ENCODE results near the gene PLXND1.

Gene PLXND1

DNA sequence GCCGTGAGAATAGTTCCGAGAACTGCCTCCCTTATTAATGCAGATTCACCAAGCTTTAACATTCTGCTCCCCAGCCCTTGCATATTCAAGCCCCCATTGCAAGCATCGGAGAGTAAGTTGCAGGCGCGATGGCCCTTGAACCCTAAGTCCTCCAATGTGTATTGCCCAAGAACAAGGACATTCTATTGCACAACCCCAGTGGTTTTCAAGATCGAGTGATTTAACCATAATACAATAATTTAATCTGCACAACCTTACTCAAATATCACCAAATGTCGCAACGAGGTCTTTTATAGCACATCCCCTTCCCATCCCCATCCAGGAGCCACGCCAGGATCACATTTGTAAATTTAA, 21.7 kb upstream of the PLXND1 start:
- DNase-seq, result no peak

DNA sequence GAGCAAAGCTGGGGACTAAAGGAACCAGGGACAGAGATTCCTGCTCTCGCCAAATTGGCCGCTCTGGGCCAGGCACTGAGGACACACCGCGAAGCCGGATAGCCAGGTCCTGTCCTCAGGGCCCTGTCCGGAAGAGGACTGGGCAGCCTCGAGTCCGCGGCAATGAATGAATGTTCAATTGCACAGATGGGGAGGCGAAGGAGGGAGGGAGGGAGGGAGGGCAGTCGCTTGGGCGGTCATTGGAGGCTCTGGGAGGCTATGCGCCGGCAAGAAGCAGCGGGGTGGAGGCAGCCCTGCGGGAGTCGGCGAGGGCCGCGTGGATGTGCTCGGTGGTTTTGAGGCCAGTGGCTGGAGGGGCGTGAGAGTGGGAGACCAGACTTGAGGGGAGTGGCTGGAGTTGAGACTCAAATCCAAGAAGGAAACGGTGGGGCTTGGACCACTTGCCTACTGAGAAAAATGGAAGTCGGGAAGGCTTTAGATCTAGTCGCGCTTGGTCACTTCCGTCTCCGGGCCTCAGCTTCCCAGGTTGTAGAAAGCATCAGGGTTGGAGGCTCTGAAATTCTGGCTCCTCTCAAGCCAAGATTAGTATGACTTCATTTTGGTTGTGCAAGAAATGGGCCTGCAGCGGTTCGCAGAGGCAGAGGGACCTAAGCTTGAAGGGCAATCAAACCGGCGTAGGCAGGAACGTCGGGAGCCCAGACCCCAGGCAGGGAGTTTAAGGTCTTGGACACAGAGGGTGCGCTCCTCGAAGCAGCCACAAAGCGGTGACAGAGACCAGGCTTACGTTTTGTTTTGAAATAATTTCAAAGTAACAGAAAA, 21.1 kb upstream of the PLXND1 start:
- peak in 12 of 14 donors; percentile 55 to 83 (median 76) for DNase-seq

DNA sequence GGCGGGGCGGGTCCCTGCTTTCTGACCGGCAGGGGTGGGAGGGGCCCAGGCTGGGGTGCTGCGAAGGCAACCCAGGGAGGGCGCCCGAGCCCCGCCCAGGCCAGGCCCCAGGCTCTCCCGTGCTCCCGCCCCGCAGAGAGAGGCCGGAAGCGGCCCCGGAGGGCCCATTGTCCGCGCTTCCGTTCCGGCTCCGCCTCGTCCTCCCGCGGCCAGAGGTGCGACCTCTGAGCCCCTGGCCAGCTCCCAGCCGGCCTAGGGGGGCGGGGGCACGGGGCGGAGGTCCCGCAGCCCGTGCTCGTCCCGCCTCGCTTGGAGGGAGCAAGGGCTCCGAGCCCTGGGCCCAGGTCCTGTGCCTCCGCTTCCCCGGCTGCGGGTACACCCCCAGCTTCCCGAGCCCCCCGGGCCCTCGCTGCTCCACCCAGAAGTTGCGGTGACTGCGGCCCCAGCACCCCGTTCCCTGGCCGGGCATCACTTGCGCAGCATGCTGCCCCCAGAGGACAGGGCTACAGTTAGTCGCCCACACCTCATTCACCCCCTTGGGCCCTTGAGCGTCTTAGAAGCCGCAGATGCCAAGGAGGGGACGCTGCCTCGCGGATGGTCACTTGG, 20.4 kb upstream of the PLXND1 start:
- peak in 12 of 14 donors; percentile 51 to 85 (median 66) for DNase-seq

DNA sequence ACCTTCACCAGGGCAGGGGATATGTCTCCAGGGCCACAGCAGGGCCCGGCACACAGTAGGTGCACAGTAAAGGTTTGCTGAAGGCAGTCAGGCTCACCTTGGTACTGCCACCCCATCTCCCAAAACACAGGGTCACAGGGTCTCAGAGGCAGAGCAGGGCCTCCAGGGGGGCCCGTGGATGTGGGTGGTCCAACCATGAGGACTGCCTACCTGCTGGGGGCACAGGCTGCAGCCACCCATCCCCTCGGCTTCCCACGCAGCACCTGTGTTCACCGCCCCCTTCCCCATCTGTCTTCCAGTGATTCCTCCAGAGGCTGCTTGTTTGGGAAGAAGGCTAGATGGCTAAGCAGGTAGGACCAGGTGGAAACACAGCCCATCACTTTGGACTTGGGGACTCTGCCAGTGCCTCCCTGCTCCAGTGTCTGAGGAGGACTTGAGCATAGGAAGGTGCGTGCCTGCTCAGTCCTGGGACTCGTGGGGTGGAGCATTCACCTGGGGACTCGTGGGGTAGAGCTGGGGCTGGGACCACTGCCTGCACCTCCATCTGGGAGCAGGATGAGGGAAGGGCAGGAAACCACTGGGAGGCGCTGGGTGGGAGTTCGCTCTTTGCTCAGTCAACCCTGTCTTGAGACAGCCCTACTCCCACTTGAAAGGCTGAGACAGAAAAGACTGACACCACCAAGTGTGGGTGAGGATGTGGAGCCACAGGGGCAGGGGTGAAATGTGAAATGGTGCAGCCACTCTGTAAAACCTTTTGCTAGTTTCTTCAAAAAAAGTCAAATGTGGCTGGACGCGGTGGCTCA, 18.8 kb upstream of the PLXND1 start:
- no peak for DNase-seq

DNA sequence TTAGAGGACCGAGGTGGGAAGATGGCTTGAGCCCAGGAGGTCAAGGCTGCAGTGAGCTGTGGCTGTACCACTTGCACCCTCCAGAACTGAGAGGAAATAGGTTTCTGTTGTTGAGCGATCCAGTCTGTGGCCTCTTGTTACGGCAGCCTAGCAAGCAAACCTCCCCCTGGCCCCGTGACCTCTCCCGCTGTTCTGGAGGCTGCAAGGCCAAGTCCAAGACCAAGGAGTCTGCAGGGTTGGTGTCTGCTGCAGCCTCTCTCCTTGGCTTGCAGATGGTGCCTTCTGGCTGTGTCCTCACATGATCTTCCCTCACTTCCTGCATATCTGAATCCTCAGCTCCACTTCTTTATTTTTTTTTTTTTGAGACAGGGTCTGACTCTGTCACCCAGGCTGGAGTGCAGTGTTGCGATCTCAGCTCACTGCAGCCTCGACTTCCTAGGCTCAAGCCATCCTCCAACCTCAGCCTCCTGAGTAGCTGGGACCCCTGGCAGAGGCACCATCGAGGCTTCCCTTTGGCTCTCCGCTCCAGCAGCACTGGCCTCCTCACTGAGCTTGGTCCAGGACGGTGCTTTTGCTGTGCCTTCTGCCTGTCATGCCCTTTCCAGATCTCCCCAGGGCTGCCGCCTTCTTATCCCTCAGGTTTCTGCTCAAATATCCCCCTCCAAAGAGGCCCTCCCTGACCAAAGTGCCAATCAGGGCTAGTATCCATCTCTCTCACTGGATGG, 18.0 kb upstream of the PLXND1 start:
- no peak for DNase-seq

DNA sequence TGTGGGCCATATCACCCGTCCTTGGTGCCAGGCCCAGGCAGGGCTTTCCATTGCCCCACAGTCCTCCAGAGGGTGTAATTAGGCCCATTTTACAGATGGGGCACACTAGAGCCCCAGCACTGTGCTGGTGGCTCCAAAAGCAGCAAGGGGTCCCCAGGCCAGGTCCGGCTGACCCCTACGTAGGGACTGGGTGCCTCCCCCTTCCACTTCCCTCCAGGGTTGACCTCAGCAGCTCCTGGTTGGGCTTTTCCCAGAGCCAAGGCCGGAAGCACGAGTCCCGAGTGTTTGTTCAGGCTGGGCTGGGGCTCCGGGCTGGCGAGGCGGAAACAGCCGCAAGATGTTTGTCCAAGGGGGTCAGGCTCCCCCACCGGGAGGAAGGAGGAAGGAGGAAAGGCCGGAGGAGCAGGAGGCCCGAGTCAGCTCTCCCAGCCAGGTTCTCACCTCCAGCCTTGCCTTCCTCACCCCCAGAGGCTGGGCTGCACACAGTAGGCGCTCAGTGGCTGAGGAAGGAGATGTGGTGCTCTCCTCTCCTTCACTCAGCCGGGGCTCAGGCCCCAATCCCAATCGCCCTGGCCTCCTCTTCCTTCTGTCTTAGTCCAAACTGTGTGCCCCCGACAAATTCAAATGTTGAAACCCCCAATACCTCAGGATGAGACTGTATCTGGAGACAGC, 17.1 kb upstream of the PLXND1 start:
- DNase-seq, result no peak

DNA sequence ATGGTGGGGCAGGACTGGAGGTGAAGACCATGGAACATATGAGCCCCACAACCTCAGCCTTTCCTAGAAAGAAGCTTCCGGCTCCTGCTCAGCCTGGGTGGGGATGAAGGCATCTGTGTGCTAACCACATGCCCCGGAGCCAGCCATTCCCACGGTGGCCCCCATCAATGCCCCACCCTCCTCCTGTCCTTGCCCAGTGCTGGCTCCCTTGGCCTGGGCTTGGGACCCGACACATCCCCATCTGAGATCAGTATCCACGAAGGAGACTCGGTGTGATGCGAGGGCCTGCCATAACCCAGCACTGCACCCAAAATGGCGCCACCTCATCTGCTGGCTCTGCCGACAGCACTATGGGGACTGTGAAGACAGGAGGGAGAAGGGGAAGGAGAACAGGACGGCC, 16.5 kb upstream of the PLXND1 start:
- no peak for DNase-seq

DNA sequence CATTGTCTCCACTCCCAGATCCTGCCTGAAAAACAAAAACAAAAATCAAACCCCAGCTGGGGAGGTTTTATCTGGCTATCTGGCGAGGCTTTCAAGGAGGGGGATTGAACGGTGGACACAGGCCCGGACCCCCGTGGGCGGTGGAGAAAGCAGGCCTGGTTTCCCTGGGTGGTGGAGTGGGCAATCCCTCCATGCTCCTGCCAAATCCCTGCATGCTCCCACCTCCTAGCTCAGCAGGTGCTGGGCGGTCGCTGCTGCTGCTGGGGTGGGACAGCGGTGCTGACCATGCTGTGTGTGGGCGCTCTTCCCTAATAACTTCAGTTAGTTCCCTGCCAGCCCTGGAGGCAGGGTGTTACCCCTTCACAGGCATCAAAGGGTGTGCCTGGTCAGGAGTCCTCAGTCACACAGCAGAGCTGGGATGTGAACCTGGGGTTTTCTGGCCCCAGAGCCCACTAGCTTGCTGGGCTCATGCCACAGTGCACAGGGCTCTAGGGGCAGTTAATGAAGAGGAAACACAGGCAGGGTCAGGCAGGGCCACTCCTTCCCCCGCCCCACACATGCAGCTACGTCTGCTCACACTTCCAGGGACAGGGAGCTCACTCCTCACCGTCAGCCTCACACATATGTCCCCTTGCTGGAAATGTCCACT, 15.9 kb upstream of the PLXND1 start:
- no peak for DNase-seq

DNA sequence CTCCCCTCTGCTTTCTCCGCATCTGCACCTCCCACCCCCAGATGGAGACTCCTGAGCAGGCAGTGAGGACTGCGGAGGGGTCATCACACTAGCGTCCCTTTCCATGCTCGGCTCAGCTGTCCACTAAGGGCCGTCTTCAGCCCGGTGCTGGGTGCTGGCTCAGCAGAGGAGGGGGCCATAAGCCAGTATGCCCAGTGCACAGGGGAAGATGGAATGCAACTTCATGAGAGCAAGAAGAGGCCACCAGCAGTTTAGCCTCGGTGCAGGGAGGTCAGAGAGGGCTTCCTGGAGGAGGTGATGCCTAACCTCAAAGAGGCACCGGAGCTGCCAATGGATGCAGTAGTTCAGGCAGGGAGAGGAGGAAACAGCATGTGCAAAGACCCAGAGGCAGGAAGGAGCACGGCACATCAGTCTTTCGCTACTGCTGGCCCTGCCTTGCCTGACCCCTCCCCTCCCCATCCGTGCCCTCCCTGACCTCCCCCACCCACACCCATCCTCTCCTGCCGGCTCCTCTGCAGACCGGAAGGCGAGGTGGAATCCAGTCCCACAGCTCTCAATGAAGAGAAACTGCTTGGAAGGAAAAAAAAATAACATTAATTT, 15.2 kb upstream of the PLXND1 start:
- DNase-seq, result no peak

DNA sequence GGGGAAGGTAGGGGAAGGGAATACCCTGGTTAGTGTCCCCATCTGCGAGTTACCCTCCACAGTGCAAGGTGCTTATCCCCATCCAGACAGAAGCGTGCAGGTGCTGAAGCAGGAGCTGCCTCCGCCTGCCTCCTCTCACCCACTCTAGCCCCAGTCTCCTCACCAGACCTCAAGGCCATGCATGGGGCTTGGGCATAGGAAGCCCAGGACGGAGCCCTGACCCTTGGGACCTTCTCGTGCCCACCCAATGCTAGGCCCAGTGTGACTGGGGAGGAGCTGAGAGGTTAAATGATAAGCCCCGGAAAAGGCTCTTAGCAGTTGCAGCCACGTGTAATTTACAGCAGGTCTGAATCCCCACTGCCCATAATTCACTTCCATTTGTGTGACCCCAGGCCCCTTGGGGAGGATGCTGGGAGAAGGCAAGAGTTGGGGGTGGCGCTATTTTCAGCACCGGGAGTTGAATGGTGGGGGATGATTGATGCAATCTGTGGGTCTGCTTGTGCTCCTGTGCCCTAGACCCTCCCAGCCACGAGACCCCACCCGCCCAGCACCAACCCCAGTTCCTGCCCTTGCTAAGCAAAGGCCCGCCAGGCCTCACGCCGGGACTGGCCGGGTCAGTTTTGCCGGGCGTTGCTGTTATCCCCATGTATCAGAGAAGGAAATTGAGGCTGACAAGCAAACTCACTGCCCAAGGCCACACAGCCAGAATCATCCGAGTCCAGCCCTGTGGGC, 14.5 kb upstream of the PLXND1 start:
- DNase-seq, result no peak

DNA sequence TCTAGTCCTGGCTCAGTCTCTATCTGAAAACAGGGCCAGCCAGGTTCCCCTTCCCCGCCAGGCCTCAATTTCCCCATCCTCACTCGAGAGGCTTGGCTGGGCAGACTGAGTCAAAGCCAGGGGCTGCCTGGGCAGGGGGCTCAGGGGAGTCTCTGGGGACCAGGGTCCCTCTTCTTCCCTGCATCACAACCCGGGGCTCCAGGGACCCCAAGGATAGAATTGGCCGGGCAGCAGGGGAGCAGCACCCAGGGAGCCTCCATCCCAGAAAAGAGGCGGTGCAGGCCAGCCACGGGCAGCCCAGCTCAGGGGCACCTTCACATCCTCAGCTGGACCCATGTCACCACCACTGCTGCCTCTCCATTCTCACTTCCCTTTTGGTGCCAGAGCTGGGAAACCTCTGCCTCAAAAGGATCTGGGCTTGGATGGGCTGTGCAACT, 13.3 kb upstream of the PLXND1 start:
- DNase-seq, result no peak

DNA sequence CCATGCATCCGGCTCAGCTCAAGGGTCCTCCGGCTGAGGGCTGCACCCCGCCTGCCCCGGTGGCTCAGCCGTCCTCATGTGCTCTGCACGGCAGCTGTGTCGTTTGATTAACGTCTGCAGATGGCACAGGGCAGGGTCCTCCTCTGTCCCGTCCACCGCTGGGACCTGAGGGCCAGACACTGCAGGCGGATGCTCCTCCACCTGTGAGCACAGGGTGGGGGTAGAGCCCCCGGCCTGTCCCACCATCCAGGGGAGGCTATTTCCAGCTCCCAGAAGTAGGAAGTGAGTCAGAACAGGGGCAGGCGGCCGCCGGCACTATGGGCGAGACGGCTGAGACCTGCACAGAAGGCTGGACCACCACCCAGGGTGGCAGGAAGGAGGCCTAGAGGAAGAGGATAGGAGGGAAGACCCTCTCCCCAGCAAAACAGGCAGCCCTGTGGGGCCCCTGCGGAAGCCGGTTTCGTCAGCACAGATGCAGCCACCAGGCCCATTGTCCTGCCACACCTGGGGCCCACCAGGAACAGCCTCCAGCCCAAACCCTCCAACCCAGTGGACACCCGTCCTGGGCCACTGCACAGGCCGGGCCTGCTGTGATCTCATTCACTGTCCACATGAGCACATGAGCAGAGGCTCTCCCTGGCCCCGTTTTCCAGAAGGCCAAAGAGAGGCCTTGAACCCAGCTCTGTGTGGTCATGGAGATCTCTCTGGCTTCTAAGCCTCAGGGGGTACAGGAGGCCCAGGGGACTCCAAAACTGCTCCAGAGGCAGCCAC, 12.6 kb upstream of the PLXND1 start:
- no peak for DNase-seq

DNA sequence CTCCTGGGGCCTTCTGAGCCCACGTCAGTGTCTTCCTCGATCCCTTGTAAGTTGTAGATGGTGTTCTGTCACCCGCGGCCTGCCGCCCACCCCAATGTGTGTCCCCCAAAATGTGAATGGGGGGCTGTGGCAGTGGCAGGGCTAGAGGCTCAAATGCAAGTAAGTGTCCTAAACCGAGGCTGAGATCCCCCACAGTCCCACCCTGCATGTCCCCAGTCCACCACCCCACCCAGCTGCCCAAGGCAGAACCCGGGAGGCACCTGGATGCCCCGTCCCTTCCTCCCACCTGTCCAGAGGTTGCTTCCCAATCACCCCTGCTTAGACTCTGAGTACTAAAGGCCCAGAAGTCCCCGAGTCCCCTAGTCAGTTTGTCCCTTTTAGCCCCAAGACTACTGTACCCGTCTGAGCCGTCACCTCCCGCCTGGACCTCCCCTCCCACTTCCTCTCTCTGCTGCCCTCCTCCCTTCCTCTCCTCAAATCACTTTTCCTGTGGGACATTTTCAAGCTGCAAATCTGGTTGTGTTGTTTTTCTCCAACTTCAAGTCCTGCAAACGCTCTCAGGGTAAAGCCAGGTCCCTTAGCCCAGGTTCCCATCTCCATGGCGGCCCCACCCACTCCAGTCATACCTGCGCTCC, 11.8 kb upstream of the PLXND1 start:
- no peak for DNase-seq

DNA sequence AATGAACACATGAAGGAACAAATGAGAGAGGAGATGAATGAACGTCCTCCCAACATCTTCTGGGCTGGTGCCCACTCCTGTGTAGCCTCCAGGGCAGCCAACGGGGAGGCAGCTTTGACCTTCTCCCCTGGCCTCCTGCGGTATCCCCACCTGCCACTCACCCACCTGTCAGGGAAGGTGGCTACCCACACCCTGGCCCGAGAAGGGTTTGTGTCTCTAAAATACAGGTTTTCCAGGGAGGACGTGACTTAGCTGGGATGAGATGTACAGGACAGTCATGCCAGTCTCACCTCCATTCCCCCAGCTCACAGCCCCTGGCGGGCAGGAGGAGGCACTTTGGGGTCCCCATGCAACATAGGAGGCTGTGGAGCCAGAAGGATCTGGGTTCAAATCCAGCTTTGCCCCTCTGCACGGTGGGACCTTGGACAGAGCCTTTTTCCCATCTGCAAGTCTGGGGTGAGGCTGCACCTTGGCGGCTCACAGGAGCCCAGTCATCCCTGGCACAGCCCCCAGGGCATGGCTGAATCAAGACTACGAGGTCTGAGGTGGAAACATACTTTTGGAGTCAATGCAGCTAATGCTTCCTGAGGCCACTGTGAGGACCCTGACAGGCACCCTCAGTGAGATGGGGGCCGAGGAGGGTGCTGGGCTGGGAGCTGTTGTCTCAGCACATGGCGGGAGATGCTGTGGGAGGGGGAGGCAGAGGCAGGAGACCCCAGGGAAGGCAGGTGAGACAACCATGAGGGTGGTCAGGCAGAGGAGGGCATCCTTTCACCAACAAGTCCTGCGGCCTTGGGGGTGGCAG, 11.1 kb upstream of the PLXND1 start:
- DNase-seq, result no peak

DNA sequence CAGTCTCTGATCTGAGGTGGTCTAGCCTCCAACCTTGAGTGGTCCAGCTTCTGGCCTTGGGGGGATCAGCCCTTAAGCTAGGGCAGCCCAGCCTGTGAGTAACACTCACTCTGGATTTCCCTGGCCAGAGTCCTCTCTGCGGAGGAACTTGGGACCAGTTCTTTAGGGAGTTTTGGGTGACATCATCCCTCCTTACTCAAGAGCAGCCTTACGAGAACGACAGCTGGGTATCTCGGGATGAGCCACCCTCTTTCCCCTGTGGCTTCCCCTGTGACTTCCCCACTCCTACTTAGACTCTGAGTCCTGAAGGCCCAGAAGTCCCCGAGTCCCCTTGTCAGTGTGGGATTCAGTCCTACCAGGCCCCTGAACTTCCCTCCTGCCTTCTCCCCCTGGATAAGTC, 10.2 kb upstream of the PLXND1 start:
- DNase-seq, result peak in 1 of 14 donors; percentile 34

DNA sequence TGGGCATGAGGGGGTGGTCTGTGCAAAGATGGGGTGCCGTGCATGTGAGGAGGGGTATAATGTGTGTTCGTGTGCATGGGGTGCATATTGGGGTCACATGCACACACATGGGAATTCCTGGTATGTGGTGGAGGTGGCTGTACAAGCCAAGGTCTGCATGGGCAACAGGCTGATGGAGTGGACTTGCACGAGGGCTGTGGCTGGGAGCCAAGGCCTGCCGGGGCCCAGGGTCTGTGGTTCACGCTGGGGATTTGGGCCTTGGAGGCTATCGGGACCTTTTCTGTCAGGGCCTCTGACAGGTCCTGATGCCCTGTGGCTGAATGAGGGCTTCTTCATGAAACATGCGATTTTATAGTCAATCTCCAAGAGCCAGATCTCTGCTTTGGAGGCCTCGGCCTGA, 9.8 kb upstream of the PLXND1 start:
- DNase-seq, result no peak

DNA sequence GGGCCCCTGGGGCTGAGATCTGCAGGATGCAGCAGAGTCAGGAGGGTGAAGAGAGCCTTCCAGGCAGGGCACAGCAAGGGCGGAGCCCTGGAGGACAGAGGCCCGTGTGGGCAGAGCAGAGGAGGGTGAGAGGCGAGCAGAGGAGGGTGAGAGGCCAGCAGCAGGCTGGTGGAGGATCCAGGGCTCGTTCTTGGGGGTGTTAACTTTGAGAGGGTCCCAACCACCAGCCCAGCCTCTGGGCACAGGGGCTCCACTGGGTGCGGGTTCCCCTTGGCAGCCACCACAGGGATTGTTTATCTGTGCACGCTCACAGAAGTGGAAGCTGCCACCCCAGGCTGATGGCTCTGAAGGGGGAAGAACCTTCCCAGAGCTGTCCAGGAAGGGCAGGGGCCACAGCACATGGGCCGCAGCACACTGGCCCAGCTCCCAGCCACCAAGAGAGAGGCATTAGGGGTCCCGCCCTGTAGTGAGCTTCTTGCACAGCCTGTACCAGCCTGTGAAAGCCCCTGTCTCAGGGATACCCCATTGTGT, 9.3 kb upstream of the PLXND1 start:
- no peak for DNase-seq

DNA sequence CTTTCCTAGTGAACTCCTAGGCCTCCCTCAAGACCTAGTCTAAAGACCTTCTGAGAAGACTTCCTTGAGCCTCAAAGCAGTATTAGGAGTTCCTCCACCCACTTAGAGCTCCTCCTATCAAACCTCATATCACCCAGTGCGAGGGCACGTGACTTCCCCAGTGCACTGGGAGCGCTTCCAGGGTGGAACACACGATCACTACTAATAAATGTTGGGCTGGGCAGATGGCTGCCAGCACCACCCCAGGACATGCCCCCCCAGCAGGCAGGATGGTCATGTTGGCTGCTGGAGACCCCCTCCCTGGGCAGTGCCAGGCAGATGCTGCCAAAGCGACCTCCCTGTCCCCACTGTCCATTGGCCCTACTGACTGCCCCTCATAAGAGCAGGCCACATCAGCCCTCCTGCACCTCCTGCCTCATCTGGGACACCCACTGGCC, 8.5 kb upstream of the PLXND1 start:
- DNase-seq, result no peak
